Glutamatergic neuron (in vitro differentiated cells): Measurements from ENCODE around the gene SMPD2. TPM values are rescaled to one million over a fixed set of nuclear protein-coding genes. Genes with fewer than 3 reads are reported as not detected.

Source experiments
- DNase-seq: peaks from one replicate; pipeline ENCODE4 v3.0.0; 2022
- H3K27ac Mint-ChIP-seq: one replicate; pipeline ENCODE4 v1.8.0; 2020; ENCODE audit warnings: mild to moderate bottlenecking, mixed read lengths, inconsistent platforms; ENCODE audit not compliant: unreplicated experiment
- H3K27me3 Mint-ChIP-seq: one replicate; pipeline ENCODE4 v1.8.0; 2020; ENCODE audit warnings: mild to moderate bottlenecking, moderate library complexity, mixed read lengths, inconsistent platforms; ENCODE audit not compliant: unreplicated experiment
- H3K36me3 Mint-ChIP-seq: one replicate; pipeline ENCODE4 v1.8.0; 2020; ENCODE audit warnings: mild to moderate bottlenecking, mixed read lengths, inconsistent platforms; ENCODE audit not compliant: unreplicated experiment
- H3K4me1 Mint-ChIP-seq: one replicate; pipeline ENCODE4 v1.8.0; 2020; ENCODE audit warnings: mild to moderate bottlenecking, low read depth, mixed read lengths, inconsistent platforms; ENCODE audit not compliant: unreplicated experiment
- H3K4me3 Mint-ChIP-seq: one replicate; pipeline ENCODE4 v1.8.0; 2020; ENCODE audit warnings: mild to moderate bottlenecking, mixed read lengths, inconsistent platforms; ENCODE audit not compliant: unreplicated experiment
- H3K9me3 Mint-ChIP-seq: one replicate; pipeline ENCODE4 v1.8.0; 2020; ENCODE audit warnings: mild to moderate bottlenecking, moderate library complexity, mixed read lengths, inconsistent platforms; ENCODE audit not compliant: unreplicated experiment
- CTCF ChIP-seq: fragments of 200-600 bp; sonication (generic); IDR thresholded peaks from one replicate; pipeline ENCODE4 v1.5.0; 2021; ENCODE audit not compliant: partially characterized antibody, unreplicated experiment
- total RNA-seq: library from RNA; stranded (reverse); fragmentation: NEBNext Ultra II Directional; extraction: Animal tissue kit (Norgen Biotek cat#: 25700); gene quantifications from one replicate; pipeline ENCODE4 v1.2.1, GENCODE V29; 2021; ENCODE audit not compliant: unreplicated experiment

SMPD2 gene
- total RNA-seq, 1 donor from 2014 or later, result 6.4 TPM

GRCh38 chr6:109452181-109452580, 11.7 kb downstream of the SMPD2 start:
- Mint-ChIP-seq H3K36me3 (peaks cover 5% of the 10 kb centered on the region), H3K4me3 (peak overlapping the region; percentile 71), H3K9me3 (peaks cover 27% of the 10 kb centered on the region), H3K4me1 (peaks cover 29% of the 10 kb centered on the region), H3K27ac (peak overlapping the region; percentile 99), H3K27me3 (peaks cover 25% of the 10 kb centered on the region)
- DNase-seq, result no peak
- TF ChIP-seq CTCF, result no peak

DNA sequence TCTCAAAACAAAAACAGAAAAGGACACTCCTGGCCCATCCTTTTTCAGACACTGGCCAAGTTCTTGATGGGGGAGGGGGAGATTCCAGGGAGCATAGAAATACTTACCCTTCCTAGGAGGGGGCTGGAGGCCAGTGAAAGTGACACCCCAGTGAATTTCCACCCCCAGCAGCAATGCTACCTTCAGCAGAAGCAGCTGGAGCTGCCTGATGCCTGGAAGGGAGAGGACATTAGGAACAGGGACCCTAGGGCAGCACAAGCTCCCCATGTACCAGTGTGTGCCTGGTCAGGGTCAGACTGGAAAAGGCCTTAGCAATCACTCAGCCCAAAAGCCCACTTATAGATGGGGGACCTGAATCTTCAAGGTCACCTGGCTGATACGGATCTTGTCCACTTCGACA, 12.6 kb downstream of the SMPD2 start:
- Mint-ChIP-seq H3K27ac (peak overlapping the region; percentile 99), H3K4me3 (peak overlapping the region; percentile 94), H3K27me3 (peaks cover 23% of the 10 kb centered on the region), H3K4me1 (peaks cover 31% of the 10 kb centered on the region), H3K36me3 (peaks cover 5% of the 10 kb centered on the region), H3K9me3 (peaks cover 24% of the 10 kb centered on the region)
- no peak for TF ChIP-seq CTCF
- no peak for DNase-seq

- DNase-seq, result peak; percentile 89
- Mint-ChIP-seq H3K9me3 (peaks cover 24% of the 10 kb centered on the region), H3K27ac (peak overlapping the region; percentile 99), H3K4me3 (peak overlapping the region; percentile 94), H3K27me3 (peaks cover 19% of the 10 kb centered on the region), H3K36me3 (peaks cover 5% of the 10 kb centered on the region), H3K4me1 (peaks cover 28% of the 10 kb centered on the region)
- TF ChIP-seq CTCF, result no peak
These were observed 13.3 kb downstream of the SMPD2 start for GRCh38 chr6:109453594-109454495.

- TF ChIP-seq CTCF, result no peak
- peaks cover 27% of the 10 kb centered on the region for H3K4me1 Mint-ChIP-seq
- H3K36me3 Mint-ChIP-seq, result peaks cover 5% of the 10 kb centered on the region
- peak; percentile 60 for DNase-seq
- peak overlapping the region; percentile 99 for H3K27ac Mint-ChIP-seq
- H3K9me3 Mint-ChIP-seq, result peaks cover 23% of the 10 kb centered on the region
- peak overlapping the region; percentile 94 for H3K4me3 Mint-ChIP-seq
- H3K27me3 Mint-ChIP-seq, result peaks cover 19% of the 10 kb centered on the region
These were observed 14.2 kb downstream of the SMPD2 start for GRCh38 chr6:109454496-109455436.
